Stimulated activated CD4-positive, alpha-beta T cell treated with anti-CD3 and anti-CD28 coated beads, Interleukin-15, amount 100 ng/mL, for 1 hour (primary cell): ENCODE measurements around the gene CYP21A2.

ENCODE experiments used
- DNase-seq, 2 donors: peaks; one replicate each; pipeline ENCODE4 v3.0.0-alpha.2; 2020; ENCODE audit warnings: low read depth in 1 of 2, low spot score in 1 of 2

The CYP21A2 gene

GRCh38 chr6:32081168-32081990, 43.2 kb downstream of the CYP21A2 start:
- no peak for DNase-seq

GRCh38 chr6:32082478-32082877, 44.3 kb downstream of the CYP21A2 start:
- no peak for DNase-seq

GRCh38 chr6:32082935-32083334, 44.7 kb downstream of the CYP21A2 start:
- no peak for DNase-seq

DNA sequence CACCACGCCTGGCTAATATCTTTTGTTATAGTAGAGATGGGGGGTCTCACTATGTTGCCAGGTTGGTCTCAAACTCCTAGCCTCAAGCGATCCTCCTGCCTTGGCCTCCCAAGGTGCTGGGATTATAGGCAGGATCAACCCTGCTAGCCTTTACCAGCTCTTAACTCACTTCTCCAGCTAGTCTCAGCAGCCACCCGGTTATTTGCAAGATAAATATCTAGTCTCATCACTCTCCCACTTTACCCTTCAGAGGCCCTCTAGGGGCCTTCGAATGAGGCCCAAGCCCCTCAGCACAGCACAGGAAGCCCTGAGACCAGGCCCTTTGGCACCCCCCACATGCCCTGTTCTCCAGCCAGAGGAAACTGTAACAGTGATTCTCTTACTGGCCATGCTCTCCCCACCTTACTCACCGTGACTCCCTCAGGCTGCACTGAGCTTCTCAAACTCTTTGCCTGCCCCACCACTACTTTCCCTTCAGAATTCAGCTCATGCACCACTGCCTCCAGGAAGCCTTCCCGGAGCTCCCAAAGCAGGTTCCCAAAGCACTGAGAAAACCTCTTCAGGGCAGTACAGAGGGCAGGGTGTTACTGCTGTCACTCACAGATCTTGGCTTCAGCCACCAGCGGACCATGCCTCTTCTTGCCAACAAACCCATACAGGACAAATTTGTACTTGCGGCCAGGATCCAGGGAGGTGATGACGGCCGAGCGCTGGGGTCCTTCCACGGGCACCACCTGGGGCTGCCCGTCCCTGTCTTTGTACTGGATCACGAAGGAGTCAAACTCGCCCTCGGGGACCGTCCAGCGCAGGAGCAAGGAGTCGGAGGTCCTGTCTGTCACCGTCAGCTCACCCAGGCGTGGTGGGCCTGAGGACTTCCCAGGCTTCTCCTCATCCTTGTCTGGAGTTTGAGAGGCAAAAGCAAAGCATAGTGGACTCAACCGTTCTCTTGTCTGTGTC, 45.9 kb downstream of the CYP21A2 start:
- no peak for DNase-seq

DNA sequence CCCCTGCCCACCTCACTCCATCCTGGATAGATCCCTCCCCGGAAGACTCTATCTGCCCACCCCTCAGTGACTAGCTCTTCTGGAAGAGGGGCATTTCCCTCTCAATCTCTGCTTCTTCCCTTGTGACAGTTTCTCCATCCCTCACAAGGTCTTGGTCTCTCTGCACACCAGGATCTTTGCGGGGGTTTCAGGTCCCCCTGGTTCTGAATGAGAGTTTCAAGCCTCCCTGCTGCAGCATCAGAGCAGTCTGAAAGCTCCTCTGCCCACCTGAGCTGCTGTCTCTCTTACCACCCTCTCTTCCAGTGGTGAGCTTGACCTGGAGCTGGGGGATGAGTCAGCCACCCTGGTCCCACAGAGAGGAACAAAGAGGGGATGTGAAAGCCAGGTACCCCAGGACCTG, 46.6 kb downstream of the CYP21A2 start:
- DNase-seq = no peak

DNA sequence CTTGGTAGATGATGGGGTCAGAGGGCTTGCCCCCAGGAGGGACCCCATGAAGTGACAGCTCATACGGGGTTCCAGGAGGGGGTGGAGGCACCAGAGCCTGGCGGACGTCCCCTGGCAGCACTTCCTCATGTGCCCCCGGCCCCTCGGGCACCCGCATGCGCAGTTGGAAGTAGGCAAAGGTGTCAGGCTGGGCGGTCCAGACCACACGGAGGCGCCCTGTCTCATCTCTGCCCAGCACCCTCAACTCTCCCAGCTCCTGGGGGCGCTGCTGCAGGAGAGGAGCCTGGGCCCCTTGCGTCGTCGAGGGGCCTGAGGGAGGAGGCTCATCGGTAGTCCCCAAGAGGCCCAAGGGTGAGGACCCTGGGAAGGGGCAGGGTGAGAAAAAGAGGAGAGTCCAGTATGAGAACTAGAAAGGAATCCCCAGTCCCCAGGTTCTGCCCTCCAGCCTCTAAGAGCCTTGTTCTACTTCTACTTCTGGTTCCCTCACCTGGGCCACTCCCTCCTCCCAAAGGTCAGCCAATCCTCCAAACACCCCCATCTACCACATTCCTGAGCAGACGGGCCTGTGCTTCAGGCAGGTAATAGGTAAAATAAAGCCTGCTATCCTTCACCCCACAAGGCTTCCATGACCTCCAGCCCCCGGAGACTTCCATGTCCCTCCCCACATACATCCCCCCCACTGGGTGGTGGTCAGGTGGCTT, 47.7 kb downstream of the CYP21A2 start:
- DNase-seq = no peak

- no peak for DNase-seq
These were observed 48.7 kb downstream of the CYP21A2 start for GRCh38 chr6:32086661-32087573.

DNA sequence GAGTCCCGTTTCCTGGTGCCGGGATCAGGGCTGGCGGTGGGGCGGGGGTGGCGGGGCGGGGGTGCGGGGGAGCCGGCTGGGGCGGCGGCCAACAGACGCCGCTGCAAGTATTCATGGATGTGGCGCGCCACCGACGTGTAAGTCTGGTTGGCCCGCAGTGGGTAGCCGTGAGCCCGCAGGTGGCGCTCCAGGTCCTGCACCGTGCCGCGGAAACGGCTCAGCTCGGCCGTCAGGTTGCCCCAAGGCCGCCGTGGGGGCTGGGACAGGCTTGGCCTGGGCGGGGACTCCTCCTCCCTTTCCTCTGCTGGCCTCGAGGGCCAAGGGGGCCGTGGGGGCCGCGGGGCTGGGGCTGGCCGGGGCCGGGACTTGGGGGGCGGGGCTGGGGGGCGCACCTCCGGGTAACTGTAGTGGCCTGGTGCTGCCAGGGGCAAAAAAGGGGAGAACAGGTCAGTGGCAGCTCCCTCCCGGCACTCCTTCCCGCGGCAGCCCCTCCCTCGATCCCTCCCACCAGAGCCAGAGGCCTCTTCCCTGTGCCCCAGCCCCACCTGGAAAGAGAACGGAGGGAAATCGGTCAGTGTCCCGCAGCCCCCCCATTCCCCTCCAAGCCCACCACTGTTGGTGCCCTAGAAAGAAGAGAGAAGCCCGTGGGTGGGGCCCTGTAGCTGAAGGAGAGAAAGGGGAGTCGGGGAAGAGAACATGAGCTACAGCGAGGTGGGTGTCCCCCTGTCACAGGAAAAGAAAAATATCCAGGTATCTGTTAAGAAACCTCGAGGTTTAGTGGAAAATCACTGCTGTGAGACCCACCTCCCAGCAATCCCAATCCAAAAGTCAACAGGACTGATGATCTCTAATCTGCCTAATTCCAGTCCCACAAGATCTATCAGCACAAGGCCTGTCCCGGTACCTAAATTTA, 49.6 kb downstream of the CYP21A2 start:
- DNase-seq = peak; percentile 45 to 54

DNA sequence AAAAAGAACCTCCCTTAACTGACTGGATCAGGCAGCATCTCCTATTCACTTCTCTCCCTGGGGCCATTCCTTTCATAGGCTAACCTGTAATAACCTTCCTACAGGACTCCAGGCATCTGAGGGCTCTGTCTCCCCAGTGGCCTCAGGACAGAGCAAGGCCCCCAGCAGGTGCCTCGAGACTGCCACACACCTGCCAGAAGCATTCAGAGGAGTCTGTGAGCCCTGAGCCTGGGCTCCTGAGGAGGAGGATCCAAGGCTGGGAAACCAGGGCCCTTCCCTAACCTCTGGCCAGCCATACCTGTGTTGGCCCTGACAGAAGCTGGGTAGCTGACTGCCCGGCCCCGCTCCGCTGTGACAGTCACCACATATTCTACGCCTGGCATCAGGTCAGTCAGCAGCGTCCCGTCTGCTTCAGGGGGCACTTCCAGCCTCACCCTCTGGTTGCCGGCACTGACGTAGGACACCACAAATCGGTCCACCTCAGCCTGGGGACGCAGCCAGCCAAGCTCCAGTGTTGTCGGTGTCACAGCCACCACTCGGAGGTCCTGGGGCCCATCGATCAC, 50.4 kb downstream of the CYP21A2 start:
- no peak for DNase-seq

- no peak for DNase-seq
These were observed 51.0 kb downstream of the CYP21A2 start for GRCh38 chr6:32089082-32089828.
